Measurements from ENCODE around the gene DR1. TPM values are rescaled to one million over a fixed set of nuclear protein-coding genes. Genes with fewer than 3 reads are reported as not detected.
A peak's percentile ranks its signal among the peaks of the same experiment; 100 is the strongest.
"Not testable (repeated sequence)": the region's sequence is repeated elsewhere in the genome, so short reads cannot be mapped to it uniquely, and the experiment has no call there.

The DR1 gene
- total RNA-seq, 4 donors from 2014 or later = 19.5 to 83.1 (median 46.1) TPM

- peak overlapping the region; percentile 64 for H3K4me3 ChIP-seq
- no peaks in the 10 kb centered on the region for H3K9me3 ChIP-seq
- intact Hi-C loops (cut with DNase I; ENCODE audit: low total_unique reads) = no loop called here
- TF ChIP-seq POLR2A (IDR thresholded peaks at IDR 0.05) (no peak), CTCF (IDR thresholded peaks at IDR 0.05) (no peak)
- no peaks in the 10 kb centered on the region for H3K27me3 ChIP-seq
- H3K36me3 ChIP-seq = no peaks in the 10 kb centered on the region
- H3K4me1 ChIP-seq = no peaks in the 10 kb centered on the region
- DNase-seq = no peak
- peak overlapping the region in 1 of 2 donors; percentile 91 for H3K27ac ChIP-seq
Observed at GRCh38 chr1:93348104-93348728, 2.5 kb downstream of the DR1 start.

- H3K27me3 ChIP-seq = no peaks in the 10 kb centered on the region
- H3K9me3 ChIP-seq = no peaks in the 10 kb centered on the region
- H3K4me1 ChIP-seq = peaks cover 0 to under 1% of the 10 kb centered on the region in 2 donors
- H3K36me3 ChIP-seq = no peaks in the 10 kb centered on the region
- H3K4me3 ChIP-seq = peak overlapping the region in 1 of 2 donors; percentile 64
- no peak for DNase-seq
- intact Hi-C loops (cut with DNase I; ENCODE audit: low total_unique reads) = no loop called here
- no peak for TF ChIP-seq POLR2A (IDR thresholded peaks at IDR 0.05)
- TF ChIP-seq CTCF (IDR thresholded peaks at IDR 0.05) = no peak
- peak overlapping the region in 1 of 2 donors; percentile 11 for H3K27ac ChIP-seq
Observed at GRCh38 chr1:93349231-93350135, 3.8 kb downstream of the DR1 start.

- TF ChIP-seq POLR2A (IDR thresholded peaks at IDR 0.05) (no peak), CTCF (IDR thresholded peaks at IDR 0.05) (no peak)
- intact Hi-C loops (cut with DNase I; ENCODE audit: low total_unique reads) = no loop called here
- peaks cover 0 to 6% of the 10 kb centered on the region in 2 donors for H3K4me1 ChIP-seq
- H3K9me3 ChIP-seq = no peaks in the 10 kb centered on the region
- H3K27ac ChIP-seq = peak overlapping the region in 1 of 2 donors; percentile 3
- no peaks in the 10 kb centered on the region for H3K27me3 ChIP-seq
- no peaks in the 10 kb centered on the region for H3K36me3 ChIP-seq
- H3K4me3 ChIP-seq = no peak overlapping the region
- no peak for DNase-seq
Observed at GRCh38 chr1:93350322-93350721, 4.6 kb downstream of the DR1 start.

GRCh38 chr1:93350875-93351274, 5.2 kb downstream of the DR1 start:
- DNase-seq = no peak
- Histone ChIP-seq H3K4me1 (peaks cover 0 to 6% of the 10 kb centered on the region in 2 donors), H3K27ac (peak overlapping the region in 1 of 2 donors; percentile 3), H3K9me3 (no peaks in the 10 kb centered on the region), H3K27me3 (no peaks in the 10 kb centered on the region), H3K36me3 (no peaks in the 10 kb centered on the region), H3K4me3 (no peak overlapping the region)
- intact Hi-C loops (cut with DNase I; ENCODE audit: low total_unique reads) = no loop called here
- no peak for TF ChIP-seq POLR2A (IDR thresholded peaks at IDR 0.05)
- no peak for TF ChIP-seq CTCF (IDR thresholded peaks at IDR 0.05)

GRCh38 chr1:93351346-93351745, 5.6 kb downstream of the DR1 start:
- H3K4me1 ChIP-seq; H3K4me3 ChIP-seq; H3K9me3 ChIP-seq; DNase-seq; H3K27ac ChIP-seq; intact Hi-C loops (cut with DNase I; ENCODE audit: low total_unique reads); H3K27me3 ChIP-seq; H3K36me3 ChIP-seq: not testable (repeated sequence)
